Natural killer cell (primary cell): ENCODE results near the gene SLC35C1. TPM values are rescaled to one million over a fixed set of nuclear protein-coding genes. Genes with fewer than 3 reads are reported as not detected.
A peak's percentile ranks its signal among the peaks of the same experiment; 100 is the strongest.

ENCODE experiments used
- ATAC-seq, 3 donors: fragments of 150-1000 bp in 2 of 3; fragments of 200-7000 bp in 1 of 3; cut with Tn5 transposase; 1 replicate in 1 of 3; 2 replicates in 2 of 3; pipeline ENCODE4 v1.10.0; 2021; ENCODE audit warnings: mild to moderate bottlenecking in 2 of 3, moderate library complexity in 2 of 3
- DNase-seq, 2 donors: peaks; one replicate each; pipeline versions ENCODE4 v3.0.0 to v3.0.0-alpha.2; 2013 to 2021; ENCODE audit warnings: mixed read lengths in 1 of 2
- H3K27ac ChIP-seq: one replicate; pipeline ENCODE4 v1.5.1; 2013; ENCODE audit warnings: mild to moderate bottlenecking, low read length
- H3K27me3 ChIP-seq: one replicate; pipeline ENCODE4 v1.6.1; 2013; ENCODE audit warnings: low read length; ENCODE audit not compliant: control insufficient read depth, insufficient read depth
- H3K36me3 ChIP-seq: one replicate; pipeline ENCODE4 v1.6.1; 2013; ENCODE audit warnings: low read length; ENCODE audit not compliant: control insufficient read depth, insufficient read depth
- H3K4me1 ChIP-seq: one replicate; pipeline ENCODE4 v1.6.1; 2013; ENCODE audit warnings: low read length; ENCODE audit not compliant: control insufficient read depth, insufficient read depth
- H3K4me3 ChIP-seq: one replicate; pipeline ENCODE4 v1.5.1; 2013; ENCODE audit warnings: low read length
- H3K9me3 ChIP-seq: one replicate; pipeline ENCODE4 v1.6.1; 2013; ENCODE audit warnings: low read length; ENCODE audit not compliant: control insufficient read depth, insufficient read depth
- H3K27ac Mint-ChIP-seq, 2 donors: one replicate each; pipeline ENCODE4 v1.8.0; 2022; ENCODE audit warnings: mild to moderate bottlenecking in 2 of 2, mixed read lengths in 2 of 2, moderate library complexity in 1 of 2
- H3K27me3 Mint-ChIP-seq, 2 donors: one replicate each; pipeline ENCODE4 v1.8.0; 2022; ENCODE audit warnings: low read depth in 2 of 2, mixed read lengths in 2 of 2
- H3K36me3 Mint-ChIP-seq: one replicate; pipeline ENCODE4 v1.8.0; 2022; ENCODE audit warnings: mixed read lengths
- H3K4me1 Mint-ChIP-seq, 2 donors: one replicate each; pipeline ENCODE4 v1.8.0; 2022; ENCODE audit warnings: mixed read lengths in 2 of 2
- H3K4me3 Mint-ChIP-seq: one replicate; pipeline ENCODE4 v1.8.0; 2022; ENCODE audit warnings: mild to moderate bottlenecking, moderate library complexity, mixed read lengths
- H3K9me3 Mint-ChIP-seq, 2 donors: one replicate each; pipeline ENCODE4 v1.8.0; 2022; ENCODE audit warnings: mixed read lengths in 2 of 2
- WGBS: methylation state at CpG from one replicate; pipeline ENCODE4 v1.1.7; 2013; ENCODE audit warnings: missing lambda C conversion rate; ENCODE audit not compliant: insufficient coverage; 5-methylcytosine and 5-hydroxymethylcytosine counted together
- intact Hi-C: fragments of 100-400 bp; cut with micrococcal nuclease; formaldehyde crosslinking; loops from one replicate; pipeline ENCODE4 v1.14.2; 2022
- total RNA-seq, 4 donors: library from RNA; stranded (reverse); fragments of 120-200 nt in 1 of 4; gene quantifications; one replicate each; pipeline versions ENCODE4 v1.2.3 to v1.2.4, GENCODE V29; 2013 to 2022
- TF ChIP-seq, protein P1 (sequence below): fragments of 200-600 bp; IDR thresholded peaks from one replicate; pipeline ENCODE4 v1.8.0; 2022; ENCODE audit warnings: antibody characterized with exemption

SLC35C1 gene
- total RNA-seq: 10 to 100 TPM in 1 of 3 donors, 1 to 10 TPM in 2; 7.1 to 11.9 (median 9.5) TPM
- 4.9 TPM for total RNA-seq (2013)

DNA sequence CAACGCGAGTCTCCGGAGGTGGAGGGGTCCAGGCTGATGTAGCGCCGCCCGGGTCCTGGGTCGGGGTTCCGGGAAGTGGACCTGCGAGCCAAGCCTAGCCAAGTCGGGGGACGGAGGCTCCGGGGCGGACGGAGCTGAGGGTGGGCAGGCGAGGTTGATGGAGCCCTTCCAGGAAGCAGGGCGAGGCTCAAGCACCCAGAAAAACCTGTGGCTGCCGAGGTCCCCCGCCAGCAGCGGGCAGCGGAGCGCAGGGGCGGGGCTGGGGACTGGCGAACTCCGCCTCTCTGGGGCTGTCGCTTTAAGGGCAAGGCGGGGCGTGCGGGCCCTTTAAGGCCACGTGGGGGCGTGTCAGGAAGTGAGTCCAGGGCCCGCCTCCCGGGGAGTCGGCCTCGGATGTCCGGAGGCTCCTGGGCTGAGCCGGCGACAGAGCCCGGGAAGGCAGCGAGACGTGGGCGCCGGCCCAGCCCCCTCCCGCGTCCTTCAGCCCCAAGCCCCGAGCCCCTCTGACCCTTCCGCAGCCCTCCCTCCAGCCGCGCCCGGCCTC, at the start of gene SLC35C1:
SLC35C1 (plus strand) TSS at position 389 of the 544 bp plus-strand sequence. CDS start 653 bp downstream, outside the sequence.
- Histone ChIP-seq H3K9me3 (no peaks in the 10 kb centered on the region), H3K27ac (peak within 1 kb of the TSS; percentile 86), H3K27me3 (no peaks in the 10 kb centered on the region), H3K4me1 (peaks cover 38% of the 10 kb centered on the region), H3K36me3 (peaks cover 5% of the 10 kb centered on the region), H3K4me3 (peak within 1 kb of the TSS; percentile 99)
- Mint-ChIP-seq H3K9me3 (no peaks in the 10 kb centered on the region), H3K27ac (peak within 1 kb of the TSS; percentile 74 to 94), H3K4me3 (peak within 1 kb of the TSS; percentile 94), H3K4me1 (peaks cover 37 to 53% of the 10 kb centered on the region in 2 donors), H3K27me3 (no peaks in the 10 kb centered on the region), H3K36me3 (no peaks in the 10 kb centered on the region)
- TF ChIP-seq, protein P1, sequence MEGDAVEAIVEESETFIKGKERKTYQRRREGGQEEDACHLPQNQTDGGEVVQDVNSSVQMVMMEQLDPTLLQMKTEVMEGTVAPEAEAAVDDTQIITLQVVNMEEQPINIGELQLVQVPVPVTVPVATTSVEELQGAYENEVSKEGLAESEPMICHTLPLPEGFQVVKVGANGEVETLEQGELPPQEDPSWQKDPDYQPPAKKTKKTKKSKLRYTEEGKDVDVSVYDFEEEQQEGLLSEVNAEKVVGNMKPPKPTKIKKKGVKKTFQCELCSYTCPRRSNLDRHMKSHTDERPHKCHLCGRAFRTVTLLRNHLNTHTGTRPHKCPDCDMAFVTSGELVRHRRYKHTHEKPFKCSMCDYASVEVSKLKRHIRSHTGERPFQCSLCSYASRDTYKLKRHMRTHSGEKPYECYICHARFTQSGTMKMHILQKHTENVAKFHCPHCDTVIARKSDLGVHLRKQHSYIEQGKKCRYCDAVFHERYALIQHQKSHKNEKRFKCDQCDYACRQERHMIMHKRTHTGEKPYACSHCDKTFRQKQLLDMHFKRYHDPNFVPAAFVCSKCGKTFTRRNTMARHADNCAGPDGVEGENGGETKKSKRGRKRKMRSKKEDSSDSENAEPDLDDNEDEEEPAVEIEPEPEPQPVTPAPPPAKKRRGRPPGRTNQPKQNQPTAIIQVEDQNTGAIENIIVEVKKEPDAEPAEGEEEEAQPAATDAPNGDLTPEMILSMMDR: no peak
- intact Hi-C loops: loop anchor here (1.0 kb wide), 1 partner anchor 42 kb away; the partner anchor contains the start of gene CRY2
- ATAC-seq (peak; percentile 97 to 99 (median 98)), DNase-seq (peak; percentile 95 to 97)
- WGBS: under 1% methylated on average over 49 of the region's 49 CpGs

DNA sequence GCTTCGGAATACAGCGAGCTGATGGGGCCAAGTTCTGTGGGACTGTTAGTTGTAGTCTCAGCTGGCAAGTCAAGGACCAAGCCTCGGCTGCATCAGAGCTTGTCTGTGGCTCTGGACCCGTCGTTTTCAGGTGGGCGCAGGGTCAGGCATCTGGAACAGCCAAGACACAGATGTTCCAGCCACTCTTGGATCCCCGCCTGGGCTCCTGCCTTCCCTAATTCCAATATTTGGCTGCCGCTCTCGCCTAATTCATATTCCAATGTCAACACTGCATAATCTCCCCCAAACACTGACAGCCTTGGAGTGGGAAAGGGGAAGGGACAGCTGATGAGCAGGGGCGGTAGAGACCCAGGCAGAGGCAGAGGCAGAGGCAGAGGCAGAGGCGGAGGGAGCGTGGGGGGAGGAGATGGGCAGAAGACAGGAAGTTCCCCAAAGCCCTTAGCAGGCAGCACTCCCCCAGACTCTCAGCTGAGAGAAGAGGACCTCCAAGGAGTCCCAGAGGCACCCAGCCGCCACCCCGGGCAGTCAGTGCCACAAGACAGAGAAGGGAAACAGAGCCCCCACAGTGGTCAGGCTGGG, 49.6 kb upstream of the SLC35C1 start:
- WGBS: 65% methylated on average over 14 of the region's 14 CpGs
- DNase-seq (no peak), ATAC-seq (no peak)
- H3K27ac ChIP-seq: no peak overlapping the region
- Mint-ChIP-seq H3K4me3 (no peak overlapping the region), H3K9me3 (no peaks in the 10 kb centered on the region), H3K4me1 (no peaks in the 10 kb centered on the region), H3K36me3 (no peaks in the 10 kb centered on the region), H3K27ac (no peak overlapping the region), H3K27me3 (peaks cover 21 to 30% of the 10 kb centered on the region in 2 donors)
- no peaks in the 10 kb centered on the region for H3K36me3 ChIP-seq
- H3K4me3 ChIP-seq: no peak overlapping the region
- intact Hi-C loops: no loop called here
- TF ChIP-seq, protein P1: no peak
- H3K4me1 ChIP-seq: no peaks in the 10 kb centered on the region
- no peaks in the 10 kb centered on the region for H3K9me3 ChIP-seq
- peaks cover 4% of the 10 kb centered on the region for H3K27me3 ChIP-seq

DNA sequence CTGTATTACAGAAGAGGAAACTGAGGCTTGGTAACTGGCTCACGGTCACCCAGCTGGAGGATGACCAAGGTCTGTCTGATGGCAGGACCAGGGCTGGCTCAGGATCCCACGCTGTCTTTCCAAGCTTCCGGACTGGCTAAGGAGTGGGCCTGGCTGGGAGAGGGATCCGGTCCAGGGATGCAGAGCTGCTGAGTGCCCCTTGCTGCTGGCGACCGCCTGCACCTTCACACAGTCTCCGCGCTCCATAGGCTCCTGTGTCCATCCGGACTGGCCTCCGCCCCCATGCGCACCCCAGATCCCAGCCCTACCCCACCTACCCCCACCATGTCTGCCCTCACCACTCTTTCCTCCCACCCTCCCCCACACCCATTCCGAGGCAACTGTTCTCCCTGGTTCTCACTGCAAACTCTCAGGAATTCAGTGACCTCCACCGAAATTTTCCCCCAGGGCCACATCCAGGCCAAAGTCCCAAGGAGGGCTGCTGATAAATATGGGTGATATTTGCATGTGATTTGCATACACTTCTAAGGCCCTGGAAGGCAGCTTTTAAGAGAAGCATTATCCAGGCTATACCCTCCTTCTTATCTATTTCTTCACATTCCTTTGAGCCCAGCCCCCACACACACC, 48.5 kb upstream of the SLC35C1 start:
- ATAC-seq: no peak
- 83% methylated on average over 12 of the region's 13 CpGs for WGBS
- DNase-seq: no peak

More for the DNA sequence above, 48.5 kb upstream of the SLC35C1 start:
- Histone ChIP-seq H3K4me3 (no peak overlapping the region), H3K36me3 (no peaks in the 10 kb centered on the region), H3K27ac (no peak overlapping the region), H3K4me1 (no peaks in the 10 kb centered on the region), H3K9me3 (no peaks in the 10 kb centered on the region), H3K27me3 (no peaks in the 10 kb centered on the region)
- no peaks in the 10 kb centered on the region for H3K9me3 Mint-ChIP-seq
- H3K27me3 Mint-ChIP-seq: peaks cover 11 to 19% of the 10 kb centered on the region in 2 donors
- no peak overlapping the region for H3K4me3 Mint-ChIP-seq
- no peaks in the 10 kb centered on the region for H3K4me1 Mint-ChIP-seq
- no peak overlapping the region for H3K27ac Mint-ChIP-seq
- intact Hi-C loops: no loop called here
- H3K36me3 Mint-ChIP-seq: no peaks in the 10 kb centered on the region
- TF ChIP-seq, protein P1: no peak
